Natural killer cell treated with Interleukin-12 subunit alpha and Interleukin-12 subunit beta and Interleukin-15 and Interleukin-18, amount 100 ng/mL, for 72 hours (primary cell): ENCODE results near the gene SLC52A1. TPM values are rescaled to one million over a fixed set of nuclear protein-coding genes. Genes with fewer than 3 reads are reported as not detected.
"Not testable (repeated sequence)": the region's sequence is repeated elsewhere in the genome, so short reads cannot be mapped to it uniquely, and the experiment has no call there.

Experiments used
- ATAC-seq, 2 donors: fragments of 150-1000 bp; cut with Tn5 transposase in 1 of 2; sonication (Bioruptor Pico), chemical (Tn5 transposase) in 1 of 2; 2 replicates each; pipeline ENCODE4 v1.10.0; 2021
- DNase-seq: peaks from one replicate; pipeline ENCODE4 v3.0.0; 2022; ENCODE audit warnings: low spot score
- H3K27ac Mint-ChIP-seq, 2 donors: 1 replicate in 1 of 2; 2 replicates in 1 of 2; pipeline ENCODE4 v1.8.0; 2022; ENCODE audit warnings: mixed read lengths in 2 of 2, mild to moderate bottlenecking in 1 of 2, moderate library complexity in 1 of 2
- H3K27me3 Mint-ChIP-seq, 2 donors: 1 replicate in 1 of 2; 2 replicates in 1 of 2; pipeline ENCODE4 v1.8.0; 2022; ENCODE audit warnings: mixed read lengths in 2 of 2
- H3K36me3 Mint-ChIP-seq: one replicate; pipeline ENCODE4 v1.8.0; 2022; ENCODE audit warnings: mixed read lengths
- H3K4me1 Mint-ChIP-seq, 2 donors: 1 replicate in 1 of 2; 2 replicates in 1 of 2; pipeline ENCODE4 v1.8.0; 2022; ENCODE audit warnings: low read depth in 2 of 2, mixed read lengths in 2 of 2, mild to moderate bottlenecking in 1 of 2
- H3K4me3 Mint-ChIP-seq: one replicate; pipeline ENCODE4 v1.8.0; 2022; ENCODE audit warnings: mixed read lengths
- H3K9me3 Mint-ChIP-seq: 2 replicates; pipeline ENCODE4 v1.8.0; 2022; ENCODE audit warnings: mixed read lengths
- total RNA-seq, 2 donors: library from RNA; stranded (reverse); gene quantifications; one replicate each; pipeline ENCODE4 v1.2.3, GENCODE V29; 2022

The SLC52A1 gene
- total RNA-seq, 2 donors from 2014 or later = not detected

DNA sequence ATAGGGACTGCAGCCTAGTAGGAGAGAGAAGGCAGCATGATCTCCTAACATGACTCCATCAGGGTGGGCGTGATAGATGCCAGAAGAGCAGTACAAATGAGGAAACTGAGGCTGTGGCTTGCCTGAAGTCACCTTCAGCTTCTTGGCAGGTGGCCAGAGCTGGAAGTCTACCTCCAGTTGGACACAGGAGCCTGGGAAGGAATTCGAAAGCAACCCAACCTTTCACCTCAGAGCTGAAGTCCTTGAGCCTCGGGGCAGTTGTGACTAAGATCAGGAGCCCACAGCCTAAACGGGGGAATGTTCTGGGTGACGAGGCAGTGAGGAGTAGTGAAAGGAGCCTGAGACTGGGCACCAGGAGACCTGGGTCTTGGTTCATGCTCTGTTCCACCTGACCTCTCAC, 9.4 kb upstream of the SLC52A1 start:
- H3K9me3 Mint-ChIP-seq = no peaks in the 10 kb centered on the region
- H3K36me3 Mint-ChIP-seq = no peaks in the 10 kb centered on the region
- H3K4me3 Mint-ChIP-seq = no peak overlapping the region
- H3K4me1 Mint-ChIP-seq = peaks cover 8 to 12% of the 10 kb centered on the region in 2 donors
- DNase-seq = no peak
- no peak overlapping the region for H3K27ac Mint-ChIP-seq
- no peaks in the 10 kb centered on the region for H3K27me3 Mint-ChIP-seq
- no peak for ATAC-seq

DNA sequence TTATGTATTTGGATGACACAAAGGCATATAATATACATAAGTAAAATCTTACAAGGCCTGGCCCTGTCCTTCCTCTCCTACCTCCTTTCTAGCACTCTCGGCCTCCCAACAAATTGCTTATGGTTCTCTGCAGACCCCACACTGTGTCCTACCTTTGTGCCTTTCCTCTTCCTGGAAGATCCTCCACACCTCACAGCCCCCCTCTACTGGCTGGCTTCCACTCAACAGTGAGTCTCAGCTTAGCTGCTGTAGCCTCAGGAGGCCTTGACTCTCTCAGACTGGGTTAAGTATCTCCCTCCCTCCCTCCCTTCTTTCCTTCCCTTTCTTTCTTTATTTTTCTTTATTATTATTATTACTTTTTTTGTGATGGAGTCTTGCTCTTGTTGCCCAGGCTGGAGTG, 8.3 kb upstream of the SLC52A1 start:
- DNase-seq = no peak
- H3K9me3 Mint-ChIP-seq = no peaks in the 10 kb centered on the region
- H3K27ac Mint-ChIP-seq = peak overlapping the region in 1 of 2 donors; percentile 55
- no peaks in the 10 kb centered on the region for H3K36me3 Mint-ChIP-seq
- no peak for ATAC-seq
- H3K27me3 Mint-ChIP-seq = no peaks in the 10 kb centered on the region
- H3K4me3 Mint-ChIP-seq = no peak overlapping the region
- peaks cover 8% of the 10 kb centered on the region in 2 donors for H3K4me1 Mint-ChIP-seq

DNA sequence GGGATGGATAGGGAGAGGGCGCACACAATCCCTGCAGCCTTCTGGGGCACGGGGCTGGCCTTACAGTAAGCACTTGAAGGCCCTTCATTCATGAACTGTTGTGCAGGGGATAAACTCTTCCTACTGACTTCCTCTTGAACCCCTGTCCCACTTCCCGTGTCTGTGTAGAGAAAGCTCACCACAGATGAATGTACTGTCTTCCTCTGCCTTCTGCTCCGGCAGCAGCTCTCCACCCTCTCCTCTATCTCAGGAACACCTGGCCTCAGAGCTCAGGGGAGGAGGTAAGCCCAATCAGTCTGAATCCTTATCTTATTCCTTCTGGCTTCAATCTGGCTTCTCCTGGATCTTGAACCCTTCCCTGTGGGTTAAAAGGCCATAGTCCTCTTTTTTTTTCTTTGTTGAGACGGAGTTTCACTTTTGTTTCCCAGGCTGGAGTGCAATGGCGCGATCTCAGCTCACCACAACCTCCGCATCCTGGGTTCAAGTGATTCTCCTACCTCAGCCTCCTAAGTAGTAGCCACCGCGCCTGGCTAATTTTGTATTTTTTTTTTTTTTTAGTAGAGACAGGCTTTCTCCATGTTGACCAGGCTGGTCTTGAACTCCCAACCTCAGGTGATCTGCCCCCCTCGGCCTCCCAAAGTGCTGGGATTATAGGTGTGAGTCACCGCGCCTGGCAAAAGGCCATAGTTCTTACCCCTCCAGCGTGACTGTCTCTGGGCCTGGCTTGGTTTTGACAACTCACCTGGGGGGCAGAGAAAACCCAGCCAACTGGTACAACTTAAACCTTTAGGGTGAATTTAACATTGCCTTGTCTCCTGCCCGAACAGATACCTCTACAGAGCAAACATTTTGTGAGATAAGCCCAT, 7.2 kb upstream of the SLC52A1 start:
- H3K27ac Mint-ChIP-seq = peak overlapping the region; percentile 52 to 55
- ATAC-seq = no peak

GRCh38 chr17:5034651-5035050, 575 bp downstream of the SLC52A1 start:
- Mint-ChIP-seq H3K27me3 (peaks cover 0 to 2% of the 10 kb centered on the region in 2 donors), H3K27ac (no peak overlapping the region), H3K9me3 (no peaks in the 10 kb centered on the region), H3K4me3 (no peak overlapping the region), H3K36me3 (no peaks in the 10 kb centered on the region), H3K4me1 (peaks cover 7 to 16% of the 10 kb centered on the region in 2 donors)
- ATAC-seq (no peak), DNase-seq (no peak)

More for the DNA sequence above, 7.2 kb upstream of the SLC52A1 start:
- H3K4me1 Mint-ChIP-seq = peaks cover 5 to 8% of the 10 kb centered on the region in 2 donors
- H3K27me3 Mint-ChIP-seq = no peaks in the 10 kb centered on the region
- no peak for DNase-seq
- no peaks in the 10 kb centered on the region for H3K9me3 Mint-ChIP-seq
- no peaks in the 10 kb centered on the region for H3K36me3 Mint-ChIP-seq
- peak overlapping the region; percentile 61 for H3K4me3 Mint-ChIP-seq

- no peak overlapping the region for H3K4me3 Mint-ChIP-seq
- peaks cover 0 to 2% of the 10 kb centered on the region in 2 donors for H3K27me3 Mint-ChIP-seq
Measured at GRCh38 chr17:5034063-5034462, 1.2 kb downstream of the SLC52A1 start.

GRCh38 chr17:5033352-5034015, 1.7 kb downstream of the SLC52A1 start:
- DNase-seq (no peak), ATAC-seq (no peak)
- no peaks in the 10 kb centered on the region for H3K36me3 Mint-ChIP-seq
- peaks cover 0 to 2% of the 10 kb centered on the region in 2 donors for H3K27me3 Mint-ChIP-seq
- no peak overlapping the region for H3K27ac Mint-ChIP-seq
- H3K4me1 Mint-ChIP-seq = peaks cover 7 to 16% of the 10 kb centered on the region in 2 donors
- no peaks in the 10 kb centered on the region for H3K9me3 Mint-ChIP-seq
- no peak overlapping the region for H3K4me3 Mint-ChIP-seq

More at GRCh38 chr17:5034063-5034462, 1.2 kb downstream of the SLC52A1 start:
- Mint-ChIP-seq H3K4me1 (peaks cover 7 to 16% of the 10 kb centered on the region in 2 donors), H3K27ac (no peak overlapping the region), H3K9me3 (no peaks in the 10 kb centered on the region), H3K36me3 (no peaks in the 10 kb centered on the region)
- no peak for DNase-seq
- no peak for ATAC-seq

GRCh38 chr17:5032865-5033264, 2.4 kb downstream of the SLC52A1 start:
- no peaks in the 10 kb centered on the region for H3K9me3 Mint-ChIP-seq

DNA sequence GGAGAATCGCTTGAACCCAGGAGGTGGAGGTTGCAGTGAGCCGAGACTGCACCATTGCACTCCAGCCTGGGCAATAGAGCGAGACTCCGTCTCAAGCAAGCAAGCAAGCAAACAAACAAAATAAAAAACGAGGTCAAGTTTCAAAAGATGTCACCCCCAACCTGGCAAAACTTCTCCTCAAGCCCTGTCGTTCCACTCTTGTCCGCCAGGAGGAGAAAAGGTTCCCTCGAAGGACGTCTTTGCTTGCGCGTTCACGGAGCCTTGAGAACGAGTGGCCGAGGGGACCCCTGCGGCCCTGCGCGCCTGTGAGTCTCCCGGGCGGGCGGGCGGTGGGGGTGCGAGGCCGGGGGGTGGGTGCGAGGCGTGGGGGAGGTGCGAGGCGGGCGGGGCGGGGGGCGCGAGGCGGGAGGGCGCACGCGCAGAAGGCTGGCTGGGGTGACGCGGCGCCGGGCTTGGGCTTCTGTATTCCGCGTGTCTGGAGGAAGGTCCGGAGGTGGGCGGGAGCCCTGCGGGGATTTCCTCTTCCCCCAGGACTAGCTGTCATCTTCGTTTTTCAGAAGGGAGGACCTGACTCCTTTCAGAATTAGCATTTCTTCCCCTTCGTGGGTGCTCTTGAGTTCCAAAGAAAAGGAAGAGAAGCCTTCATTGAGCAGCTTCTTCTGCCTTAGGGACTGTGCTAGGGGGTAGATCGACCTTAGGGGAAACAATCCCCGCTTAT, 3.7 kb downstream of the SLC52A1 start:
- ATAC-seq (peak; percentile 89 to 91), DNase-seq (peak; percentile 86)
- H3K4me3 Mint-ChIP-seq = peak overlapping the region; percentile 85
- no peaks in the 10 kb centered on the region for H3K36me3 Mint-ChIP-seq
- no peaks in the 10 kb centered on the region for H3K9me3 Mint-ChIP-seq
- peak overlapping the region; percentile 67 to 81 for H3K27ac Mint-ChIP-seq
- peaks cover 0 to 2% of the 10 kb centered on the region in 2 donors for H3K27me3 Mint-ChIP-seq
- H3K4me1 Mint-ChIP-seq = peaks cover 10 to 16% of the 10 kb centered on the region in 2 donors

More at GRCh38 chr17:5032865-5033264, 2.4 kb downstream of the SLC52A1 start:
- ATAC-seq = no peak
- no peak overlapping the region for H3K4me3 Mint-ChIP-seq
- no peak for DNase-seq
- H3K27me3 Mint-ChIP-seq = peaks cover 0 to 2% of the 10 kb centered on the region in 2 donors
- H3K27ac Mint-ChIP-seq = no peak overlapping the region
- peaks cover 10 to 16% of the 10 kb centered on the region in 2 donors for H3K4me1 Mint-ChIP-seq
- no peaks in the 10 kb centered on the region for H3K36me3 Mint-ChIP-seq

DNA sequence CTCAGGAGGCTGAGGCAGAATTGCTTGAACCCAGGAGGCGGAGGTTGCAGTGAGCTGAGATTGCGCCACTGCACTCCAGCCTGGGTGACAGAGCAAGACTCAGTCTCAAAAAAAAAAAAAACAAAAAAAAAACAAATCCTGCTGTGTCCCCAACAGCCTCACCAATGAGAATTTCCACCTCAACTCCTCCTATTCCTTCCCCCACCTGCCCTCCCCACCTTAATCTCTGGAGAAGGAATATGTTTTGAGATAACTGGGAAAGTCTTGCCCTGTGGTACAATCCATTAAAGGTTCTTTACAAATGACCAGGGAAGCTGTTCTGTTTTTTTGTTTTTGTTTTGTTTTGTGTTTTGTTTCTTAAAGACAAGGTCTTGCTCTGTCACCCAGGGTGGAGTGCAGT, 5.1 kb downstream of the SLC52A1 start:
- not testable (repeated sequence) for H3K4me3 Mint-ChIP-seq, DNase-seq, ATAC-seq, H3K27ac Mint-ChIP-seq, H3K36me3 Mint-ChIP-seq, H3K9me3 Mint-ChIP-seq, H3K27me3 Mint-ChIP-seq
- peaks cover 10 to 16% of the 10 kb centered on the region in 2 donors for H3K4me1 Mint-ChIP-seq

GRCh38 chr17:5027916-5028315, 7.3 kb downstream of the SLC52A1 start:
- no peak for ATAC-seq
- Mint-ChIP-seq H3K27ac (no peak overlapping the region), H3K4me3 (no peak overlapping the region), H3K27me3 (no peaks in the 10 kb centered on the region), H3K9me3 (no peaks in the 10 kb centered on the region), H3K4me1 (peaks cover 10 to 16% of the 10 kb centered on the region in 2 donors), H3K36me3 (no peaks in the 10 kb centered on the region)
- DNase-seq = no peak

DNA sequence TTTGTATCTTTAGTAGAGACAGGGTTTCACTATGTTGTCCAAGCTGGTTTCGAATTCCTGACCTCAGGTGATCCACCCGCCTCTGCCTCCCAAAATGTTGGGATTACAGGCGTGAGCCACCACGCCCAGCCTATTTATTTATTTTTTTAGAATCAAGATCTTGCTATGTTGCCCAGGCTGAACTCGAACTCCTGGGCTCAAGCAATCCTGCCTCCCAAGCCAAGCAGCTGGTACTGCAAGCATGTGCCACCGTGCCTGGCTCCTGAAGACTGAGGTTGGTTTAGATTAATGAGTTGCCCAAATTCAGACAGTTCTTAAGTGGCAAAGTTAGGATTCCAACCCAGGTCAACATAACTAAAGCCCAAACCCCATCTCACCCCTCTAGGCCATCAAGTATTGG, 7.9 kb downstream of the SLC52A1 start:
- peaks cover 10 to 16% of the 10 kb centered on the region in 2 donors for H3K4me1 Mint-ChIP-seq

GRCh38 chr17:5024604-5025003, 10.6 kb downstream of the SLC52A1 start:
- no peak overlapping the region for H3K4me3 Mint-ChIP-seq
- no peaks in the 10 kb centered on the region for H3K9me3 Mint-ChIP-seq
- peaks cover 3% of the 10 kb centered on the region in 2 donors for H3K4me1 Mint-ChIP-seq
- no peak for DNase-seq
- no peak for ATAC-seq
- H3K27me3 Mint-ChIP-seq = no peaks in the 10 kb centered on the region
- no peak overlapping the region for H3K27ac Mint-ChIP-seq
- H3K36me3 Mint-ChIP-seq = peaks cover 6% of the 10 kb centered on the region

More for the DNA sequence above, 7.9 kb downstream of the SLC52A1 start:
- Mint-ChIP-seq H3K4me3 (no peak overlapping the region), H3K9me3 (no peaks in the 10 kb centered on the region), H3K36me3 (no peaks in the 10 kb centered on the region), H3K27ac (no peak overlapping the region), H3K27me3 (no peaks in the 10 kb centered on the region)
- no peak for DNase-seq
- ATAC-seq = no peak

- no peaks in the 10 kb centered on the region for H3K27me3 Mint-ChIP-seq
- H3K36me3 Mint-ChIP-seq = peaks cover 6% of the 10 kb centered on the region
- DNase-seq = no peak
- H3K9me3 Mint-ChIP-seq = no peaks in the 10 kb centered on the region
- no peak for ATAC-seq
- peaks cover 7 to 13% of the 10 kb centered on the region in 2 donors for H3K4me1 Mint-ChIP-seq
- no peak overlapping the region for H3K4me3 Mint-ChIP-seq
- H3K27ac Mint-ChIP-seq = no peak overlapping the region
Measured at GRCh38 chr17:5023588-5024147, 11.6 kb downstream of the SLC52A1 start.
